Liver (tissue), 9 donors: ENCODE results near the gene NFIA. TPM values are rescaled to one million over a fixed set of nuclear protein-coding genes. Genes with fewer than 3 reads are reported as not detected.

ENCODE experiments used
- DNase-seq: peaks from one replicate; pipeline ENCODE4 v3.0.0-alpha.2; 2017; ENCODE audit warnings: low spot score
- H3K27ac ChIP-seq, 2 donors: one replicate each; pipeline ENCODE4 v1.7.0; 2013; ENCODE audit warnings: inconsistent platforms in 2 of 2, low read length in 2 of 2, control low read depth in 1 of 2, low read depth in 1 of 2, mild to moderate bottlenecking in 1 of 2
- H3K27me3 ChIP-seq, 4 donors: one replicate each; pipeline versions ENCODE4 v1.6.1 to v1.7.0; 2013; ENCODE audit warnings: low read length in 3 of 4, inconsistent platforms in 1 of 4, mild to moderate bottlenecking in 1 of 4, moderate library complexity in 1 of 4; ENCODE audit not compliant: control insufficient read depth in 4 of 4, insufficient read depth in 4 of 4
- H3K36me3 ChIP-seq, 4 donors: one replicate each; pipeline versions ENCODE4 v1.6.1 to v1.7.0; 2013; ENCODE audit warnings: low read length in 3 of 4, mild to moderate bottlenecking in 3 of 4, low read depth in 1 of 4, moderate library complexity in 1 of 4; ENCODE audit not compliant: control insufficient read depth in 4 of 4, insufficient read depth in 3 of 4
- H3K4me1 ChIP-seq, 4 donors: one replicate each; pipeline versions ENCODE4 v1.6.1 to v1.7.0; 2013; ENCODE audit warnings: low read length in 3 of 4, mild to moderate bottlenecking in 3 of 4, moderate library complexity in 1 of 4; ENCODE audit not compliant: control insufficient read depth in 4 of 4, insufficient read depth in 4 of 4
- H3K4me3 ChIP-seq, 3 donors: one replicate each; pipeline versions ENCODE4 v1.6.1 to v1.7.0; 2013; ENCODE audit warnings: low read length in 3 of 3, control low read depth in 1 of 3, low read depth in 1 of 3, mild to moderate bottlenecking in 1 of 3
- H3K9ac ChIP-seq, 2 donors: one replicate each; pipeline ENCODE4 v1.7.0; 2013; ENCODE audit warnings: low read length in 2 of 2, mild to moderate bottlenecking in 2 of 2, moderate library complexity in 2 of 2, control low read depth in 1 of 2, low read depth in 1 of 2
- H3K9me3 ChIP-seq, 4 donors: one replicate each; pipeline versions ENCODE4 v1.6.1 to v1.7.0; 2013; ENCODE audit warnings: low read length in 3 of 4; ENCODE audit not compliant: control insufficient read depth in 4 of 4
- EGR1 ChIP-seq, 2 donors: IDR thresholded peaks; 2 replicates each; pipeline ENCODE4 v1.6.1; 2016 to 2018; ENCODE audit warnings: antibody characterized with exemption in 2 of 2, low read depth in 2 of 2
- FOXA2 ChIP-seq: IDR thresholded peaks from 2 replicates; pipeline ENCODE4 v1.6.1; 2016; ENCODE audit warnings: antibody characterized with exemption
- GABPA ChIP-seq, 2 donors: IDR thresholded peaks in 1 of 2; conservative IDR thresholded peaks in 1 of 2; 2 replicates each; pipeline ENCODE4 v1.6.1; 2016; ENCODE audit warnings: antibody characterized with exemption in 2 of 2, mild to moderate bottlenecking in 1 of 2, moderate library complexity in 1 of 2
- HNF4A ChIP-seq, 2 donors: conservative IDR thresholded peaks; 2 replicates each; pipeline ENCODE4 v1.6.1; 2016; ENCODE audit warnings: antibody characterized with exemption in 2 of 2, mild to moderate bottlenecking in 2 of 2
- HNF4G ChIP-seq: IDR thresholded peaks from 2 replicates; pipeline ENCODE4 v1.6.1; 2016; ENCODE audit warnings: antibody characterized with exemption
- JUND ChIP-seq, 2 donors: IDR thresholded peaks; 2 replicates each; pipeline ENCODE4 v1.6.1; 2016; ENCODE audit warnings: antibody characterized with exemption in 2 of 2
- NR2F2 ChIP-seq: IDR thresholded peaks from 2 replicates; pipeline ENCODE4 v1.6.1; 2016; ENCODE audit warnings: antibody characterized with exemption
- RAD21 ChIP-seq, 2 donors: IDR thresholded peaks; 2 replicates each; pipeline ENCODE4 v1.6.1; 2016; ENCODE audit warnings: antibody characterized with exemption in 2 of 2, mild to moderate bottlenecking in 2 of 2
- RXRA ChIP-seq, 2 donors: IDR thresholded peaks; 2 replicates each; pipeline ENCODE4 v1.6.1; 2017 to 2018; ENCODE audit warnings: antibody characterized with exemption in 2 of 2, mild to moderate bottlenecking in 1 of 2
- SP1 ChIP-seq: IDR thresholded peaks from 2 replicates; pipeline ENCODE4 v1.6.1; 2018; ENCODE audit warnings: antibody characterized with exemption, mild to moderate bottlenecking
- TAF1 ChIP-seq: conservative IDR thresholded peaks from 2 replicates; pipeline ENCODE4 v1.6.1; 2016; ENCODE audit warnings: antibody characterized with exemption, mild to moderate bottlenecking
- YY1 ChIP-seq: IDR thresholded peaks from 2 replicates; pipeline ENCODE4 v1.6.1; 2016; ENCODE audit warnings: antibody characterized with exemption, mild to moderate bottlenecking
- WGBS: extraction: QIAGEN DNeasy Blood & Tissue Kit; methylation state at CpG from one replicate; pipeline ENCODE4 v1.1.7; 2013; 5-methylcytosine and 5-hydroxymethylcytosine counted together
- polyA plus RNA-seq, 2 donors: library from polyadenylated mRNA; stranded (reverse) in 1 of 2; unstranded in 1 of 2; fragments of 200-250 nt in 1 of 2; fragments of >200 nt in 1 of 2; fragmentation: Nextera tagmentation in 1 of 2; extraction: Ambion mirVana in 1 of 2; gene quantifications; one replicate each; pipeline versions ENCODE4 v1.2.1 to v1.2.3, GENCODE V29; 2013 to 2015
- total RNA-seq, 2 donors: library from RNA; depleted of rRNA; stranded (reverse); fragments of >200 nt; gene quantifications; one replicate each; pipeline ENCODE4 v1.2.3, GENCODE V29; 2014
- TF ChIP-seq, protein P1 (sequence below): IDR thresholded peaks from 2 replicates; pipeline ENCODE4 v1.6.1; 2016; ENCODE audit warnings: antibody characterized with exemption
- TF ChIP-seq, protein P2 (sequence below): IDR thresholded peaks from 2 replicates; pipeline ENCODE4 v1.6.1; 2016; ENCODE audit warnings: antibody characterized with exemption, mild to moderate bottlenecking
- TF ChIP-seq, protein P3 (sequence below): IDR thresholded peaks from 2 replicates; pipeline ENCODE4 v1.6.1; 2016; ENCODE audit warnings: antibody characterized with exemption
- donor health status: healthy.
- donor health status: healthy.
- donor health status: healthy.
- donor health status: healthy.
- donor health status: healthy.

NFIA gene
- total and polyA plus RNA-seq, 4 donors, result 6.8 to 53.7 (median 22.2) TPM

DNA sequence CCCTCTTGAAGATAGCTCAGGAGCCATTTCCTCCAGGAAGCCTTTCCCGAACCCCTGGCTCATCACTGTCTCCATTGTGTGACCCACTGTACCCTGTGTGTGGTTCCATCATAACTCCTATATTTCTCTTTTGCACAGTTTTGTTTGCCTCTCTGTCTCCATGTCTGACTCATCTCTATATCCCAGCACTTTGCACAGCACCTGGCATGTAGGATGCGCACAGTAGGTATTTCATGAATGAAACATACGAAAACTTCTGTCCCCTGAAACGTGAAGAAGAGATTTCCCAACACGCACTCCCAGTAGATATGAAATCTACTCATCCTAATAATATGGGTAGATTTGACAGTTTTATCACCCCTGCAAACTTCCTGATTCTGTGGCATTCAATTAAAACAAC, 275.2 kb downstream of the NFIA start:
- TF ChIP-seq NR2F2, result no peak
- TF ChIP-seq, protein P1, sequence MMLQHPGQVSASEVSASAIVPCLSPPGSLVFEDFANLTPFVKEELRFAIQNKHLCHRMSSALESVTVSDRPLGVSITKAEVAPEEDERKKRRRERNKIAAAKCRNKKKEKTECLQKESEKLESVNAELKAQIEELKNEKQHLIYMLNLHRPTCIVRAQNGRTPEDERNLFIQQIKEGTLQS, result no peak
- no peak for TF ChIP-seq HNF4A (conservative IDR thresholded peaks at IDR 0.05)
- TF ChIP-seq RAD21 (IDR thresholded peaks at IDR 0.05), result no peak
- no peak for TF ChIP-seq FOXA2
- TF ChIP-seq, protein P2, sequence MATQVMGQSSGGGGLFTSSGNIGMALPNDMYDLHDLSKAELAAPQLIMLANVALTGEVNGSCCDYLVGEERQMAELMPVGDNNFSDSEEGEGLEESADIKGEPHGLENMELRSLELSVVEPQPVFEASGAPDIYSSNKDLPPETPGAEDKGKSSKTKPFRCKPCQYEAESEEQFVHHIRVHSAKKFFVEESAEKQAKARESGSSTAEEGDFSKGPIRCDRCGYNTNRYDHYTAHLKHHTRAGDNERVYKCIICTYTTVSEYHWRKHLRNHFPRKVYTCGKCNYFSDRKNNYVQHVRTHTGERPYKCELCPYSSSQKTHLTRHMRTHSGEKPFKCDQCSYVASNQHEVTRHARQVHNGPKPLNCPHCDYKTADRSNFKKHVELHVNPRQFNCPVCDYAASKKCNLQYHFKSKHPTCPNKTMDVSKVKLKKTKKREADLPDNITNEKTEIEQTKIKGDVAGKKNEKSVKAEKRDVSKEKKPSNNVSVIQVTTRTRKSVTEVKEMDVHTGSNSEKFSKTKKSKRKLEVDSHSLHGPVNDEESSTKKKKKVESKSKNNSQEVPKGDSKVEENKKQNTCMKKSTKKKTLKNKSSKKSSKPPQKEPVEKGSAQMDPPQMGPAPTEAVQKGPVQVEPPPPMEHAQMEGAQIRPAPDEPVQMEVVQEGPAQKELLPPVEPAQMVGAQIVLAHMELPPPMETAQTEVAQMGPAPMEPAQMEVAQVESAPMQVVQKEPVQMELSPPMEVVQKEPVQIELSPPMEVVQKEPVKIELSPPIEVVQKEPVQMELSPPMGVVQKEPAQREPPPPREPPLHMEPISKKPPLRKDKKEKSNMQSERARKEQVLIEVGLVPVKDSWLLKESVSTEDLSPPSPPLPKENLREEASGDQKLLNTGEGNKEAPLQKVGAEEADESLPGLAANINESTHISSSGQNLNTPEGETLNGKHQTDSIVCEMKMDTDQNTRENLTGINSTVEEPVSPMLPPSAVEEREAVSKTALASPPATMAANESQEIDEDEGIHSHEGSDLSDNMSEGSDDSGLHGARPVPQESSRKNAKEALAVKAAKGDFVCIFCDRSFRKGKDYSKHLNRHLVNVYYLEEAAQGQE, result no peak
- TF ChIP-seq RXRA (IDR thresholded peaks at IDR 0.05), result no peak
- H3K9ac ChIP-seq, result no peak overlapping the region
- H3K4me3 ChIP-seq, result no peak overlapping the region
- 90% methylated on average over 5 of the region's 5 CpGs for WGBS
- peaks cover 0 to 6% (median 0%) of the 10 kb centered on the region in 4 donors for H3K4me1 ChIP-seq
- H3K9me3 ChIP-seq, result no peaks in the 10 kb centered on the region
- peaks cover 2 to 43% (median 25%) of the 10 kb centered on the region in 4 donors for H3K36me3 ChIP-seq
- H3K27me3 ChIP-seq, result no peaks in the 10 kb centered on the region
- DNase-seq, result no peak
- H3K27ac ChIP-seq, result no peak overlapping the region

DNA sequence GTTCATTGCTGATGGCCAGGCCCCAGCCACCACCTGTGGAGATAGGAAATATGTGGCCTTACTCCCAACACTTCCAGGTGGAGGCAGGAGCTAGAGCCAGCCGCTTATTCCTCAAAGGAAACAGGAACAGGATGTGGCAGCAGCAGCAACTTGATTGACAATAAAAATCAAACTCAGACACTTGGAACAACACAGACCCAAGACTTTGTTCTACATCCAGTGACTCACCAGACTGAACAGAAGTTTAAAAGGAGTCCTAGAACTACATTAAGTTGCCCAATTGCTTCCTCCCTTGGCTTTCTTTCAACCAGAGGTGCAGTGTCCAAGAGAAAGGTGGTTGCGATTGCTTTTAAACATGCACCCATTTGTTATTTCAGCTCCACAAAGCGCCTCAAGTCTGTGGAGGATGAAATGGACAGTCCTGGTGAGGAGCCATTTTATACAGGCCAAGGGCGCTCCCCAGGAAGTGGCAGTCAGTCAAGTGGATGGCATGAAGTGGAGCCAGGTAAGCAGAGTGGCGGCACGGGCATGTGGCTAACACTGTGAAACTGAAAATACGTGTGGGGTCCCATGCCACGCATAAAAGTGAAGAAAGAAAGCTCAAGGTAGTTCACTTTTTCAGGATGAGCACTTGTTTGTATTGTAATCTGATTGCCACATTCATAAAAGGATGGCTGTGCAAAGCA, 276.6 kb downstream of the NFIA start:
- Histone ChIP-seq H3K4me3 (no peak overlapping the region), H3K27ac (no peak overlapping the region), H3K4me1 (peaks cover 0 to 6% (median 0%) of the 10 kb centered on the region in 4 donors), H3K9me3 (no peaks in the 10 kb centered on the region), H3K36me3 (peaks cover under 1 to 32% (median 14%) of the 10 kb centered on the region in 4 donors), H3K27me3 (no peaks in the 10 kb centered on the region), H3K9ac (no peak overlapping the region)
- TF ChIP-seq EGR1 (IDR thresholded peaks at IDR 0.05; ENCODE audit: low read depth in 2 of 2), result no peak
- TF ChIP-seq NR2F2, result no peak
- TF ChIP-seq TAF1, result no peak
- TF ChIP-seq, protein P1, result no peak
- TF ChIP-seq, protein P2, result no peak
- no peak for TF ChIP-seq FOXA2
- TF ChIP-seq YY1, result no peak
- TF ChIP-seq GABPA (IDR thresholded peaks at IDR 0.05 in 1 of 2, conservative IDR thresholded peaks at IDR 0.05 in 1 of 2), result no peak
- TF ChIP-seq SP1, result no peak
- TF ChIP-seq RXRA (IDR thresholded peaks at IDR 0.05), result no peak
- TF ChIP-seq, protein P3, sequence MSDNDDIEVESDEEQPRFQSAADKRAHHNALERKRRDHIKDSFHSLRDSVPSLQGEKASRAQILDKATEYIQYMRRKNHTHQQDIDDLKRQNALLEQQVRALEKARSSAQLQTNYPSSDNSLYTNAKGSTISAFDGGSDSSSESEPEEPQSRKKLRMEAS, result no peak
- no peak for TF ChIP-seq JUND (IDR thresholded peaks at IDR 0.05)
- TF ChIP-seq HNF4G, result no peak
- no peak for DNase-seq
- WGBS, result 95% methylated on average over 8 of the region's 8 CpGs
